Measurements from ENCODE around the gene SPACA4.

The SPACA4 gene

GRCh38 chr19:48648134-48648533 is 41.6 kb downstream of the SPACA4 start:
- Histone ChIP-seq H3K9ac (ENCODE audit: low read length) (no peak overlapping the region), H3K4me1 (ENCODE audit: insufficient read depth, low read length) (peaks cover 21% of the 10 kb centered on the region), H3K36me3 (ENCODE audit: insufficient read depth, low read length) (no peaks in the 10 kb centered on the region), H3K27ac (ENCODE audit: low read depth, low read length) (no peak overlapping the region), H3K27me3 (ENCODE audit: control insufficient read depth in 1 of 2, insufficient read depth in 2 of 2, low read length in 2 of 2) (no peaks in the 10 kb centered on the region), H3K4me3 (ENCODE audit: low read depth in 1 of 2, low read length in 2 of 2) (no peak overlapping the region), H3K9me3 (ENCODE audit: low read length) (no peaks in the 10 kb centered on the region)

GRCh38 chr19:48650974-48651682 is 44.6 kb downstream of the SPACA4 start:
- Histone ChIP-seq H3K9ac (ENCODE audit: low read length) (no peak overlapping the region), H3K27me3 (ENCODE audit: control insufficient read depth in 1 of 2, insufficient read depth in 2 of 2, low read length in 2 of 2) (peaks cover 0 to 4% of the 10 kb centered on the region in 2 donors), H3K4me3 (ENCODE audit: low read depth in 1 of 2, low read length in 2 of 2) (no peak overlapping the region), H3K36me3 (ENCODE audit: insufficient read depth, low read length) (no peaks in the 10 kb centered on the region), H3K27ac (ENCODE audit: low read depth, low read length) (no peak overlapping the region), H3K9me3 (ENCODE audit: low read length) (no peaks in the 10 kb centered on the region), H3K4me1 (ENCODE audit: insufficient read depth, low read length) (peaks cover under 1% of the 10 kb centered on the region)

GRCh38 chr19:48651683-48652048 is 45.1 kb downstream of the SPACA4 start:
- no peaks in the 10 kb centered on the region for H3K4me1 ChIP-seq (ENCODE audit: insufficient read depth, low read length)
- H3K27ac ChIP-seq (ENCODE audit: low read depth, low read length) = no peak overlapping the region
- no peak overlapping the region for H3K4me3 ChIP-seq (ENCODE audit: low read depth in 1 of 2, low read length in 2 of 2)
- H3K9ac ChIP-seq (ENCODE audit: low read length) = no peak overlapping the region
- H3K27me3 ChIP-seq (ENCODE audit: control insufficient read depth in 1 of 2, insufficient read depth in 2 of 2, low read length in 2 of 2) = peaks cover 0 to 4% of the 10 kb centered on the region in 2 donors
- no peaks in the 10 kb centered on the region for H3K36me3 ChIP-seq (ENCODE audit: insufficient read depth, low read length)
- no peaks in the 10 kb centered on the region for H3K9me3 ChIP-seq (ENCODE audit: low read length)

GRCh38 chr19:48654299-48655059 is 47.9 kb downstream of the SPACA4 start:
- Histone ChIP-seq H3K36me3 (ENCODE audit: insufficient read depth, low read length) (no peaks in the 10 kb centered on the region), H3K27me3 (ENCODE audit: control insufficient read depth in 1 of 2, insufficient read depth in 2 of 2, low read length in 2 of 2) (peaks cover 0 to 4% of the 10 kb centered on the region in 2 donors), H3K4me1 (ENCODE audit: insufficient read depth, low read length) (no peaks in the 10 kb centered on the region), H3K4me3 (ENCODE audit: low read depth in 1 of 2, low read length in 2 of 2) (no peak overlapping the region), H3K9ac (ENCODE audit: low read length) (no peak overlapping the region), H3K9me3 (ENCODE audit: low read length) (no peaks in the 10 kb centered on the region), H3K27ac (ENCODE audit: low read depth, low read length) (no peak overlapping the region)

GRCh38 chr19:48656840-48657474 is 50.4 kb downstream of the SPACA4 start:
- Histone ChIP-seq H3K9me3 (ENCODE audit: low read length) (no peaks in the 10 kb centered on the region), H3K27ac (ENCODE audit: low read depth, low read length) (no peak overlapping the region), H3K27me3 (ENCODE audit: control insufficient read depth in 1 of 2, insufficient read depth in 2 of 2, low read length in 2 of 2) (peaks cover 0 to 4% of the 10 kb centered on the region in 2 donors), H3K4me1 (ENCODE audit: insufficient read depth, low read length) (no peaks in the 10 kb centered on the region), H3K9ac (ENCODE audit: low read length) (no peak overlapping the region), H3K36me3 (ENCODE audit: insufficient read depth, low read length) (no peaks in the 10 kb centered on the region), H3K4me3 (ENCODE audit: low read depth in 1 of 2, low read length in 2 of 2) (no peak overlapping the region)

All from muscle layer of colon (tissue), 2 donors.